ENCODE results near the gene ZNF335. TPM values are rescaled to one million over a fixed set of nuclear protein-coding genes. Genes with fewer than 3 reads are reported as not detected.

ZNF335 gene
- total and polyA plus RNA-seq, 2 of the 13 experiments (the other 11 are each of a cell fraction or from before 2014, with no cell fraction given), result 9.7 to 13.7 TPM

DNA sequence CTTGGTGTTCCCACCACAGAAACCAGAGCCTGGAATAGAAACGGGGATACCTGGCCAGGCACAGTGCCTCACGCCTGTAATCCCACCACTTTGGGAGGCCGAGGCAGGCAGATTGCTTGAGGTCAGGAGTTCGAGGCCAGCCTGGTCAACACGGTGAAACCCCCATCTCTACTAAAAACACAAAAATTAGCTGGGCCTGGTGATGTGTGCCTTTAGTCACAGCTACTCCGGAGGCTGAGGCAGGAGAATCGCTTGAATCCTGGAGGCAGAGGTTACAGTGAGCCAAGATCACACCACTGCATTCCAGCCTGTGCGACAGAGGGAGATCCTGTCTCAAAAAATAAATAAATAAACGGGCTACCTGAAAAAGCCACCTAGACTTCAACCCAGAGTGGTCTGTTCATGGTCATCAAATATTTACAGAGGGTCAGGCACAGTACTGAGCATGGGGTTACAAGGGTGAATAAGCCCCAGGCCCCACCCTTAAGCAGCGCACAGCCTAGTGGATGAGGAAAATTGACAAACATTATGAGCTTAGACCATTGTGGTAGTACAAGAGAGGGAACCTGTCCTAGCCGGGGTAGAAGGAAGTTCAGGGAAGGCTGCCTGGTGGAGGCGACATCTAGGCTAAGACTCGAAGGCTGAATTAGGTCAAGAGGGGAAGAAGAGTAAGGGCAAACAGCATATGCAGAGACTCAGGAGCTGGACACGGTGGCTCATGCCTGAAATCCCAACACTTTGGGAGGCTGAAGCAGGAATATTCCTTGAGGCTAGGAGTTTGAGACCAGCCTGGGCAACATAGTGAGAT lies 44.7 kb downstream of the ZNF335 start (continued):
- TF ChIP-seq MXI1 (IDR thresholded peaks at IDR 0.05; ENCODE audit: borderline replicate concordance, low read depth, low read length) (peak; percentile 72; the same call in 1 of the 3 replicates), ZNF761 (CRISPR knock-in tag; conservative IDR thresholded peaks at IDR 0.05) (no peak; the same call in 1 of the 2 replicates), ELF3 (CRISPR knock-in tag; IDR thresholded peaks at IDR 0.05) (peak; percentile 84), ZBTB20 (CRISPR knock-in tag; IDR thresholded peaks at IDR 0.05; ENCODE audit: borderline replicate concordance, low read depth) (peak; percentile 59), ZNF20 (CRISPR knock-in tag; IDR thresholded peaks at IDR 0.05) (no peak), ATM (IDR thresholded peaks at IDR 0.05; ENCODE audit: borderline replicate concordance) (no peak), SMAD9 (CRISPR knock-in tag; IDR thresholded peaks at IDR 0.05) (peak; percentile 35; the same call in 1 of the 2 replicates), PRMT3 (CRISPR knock-in tag; IDR thresholded peaks at IDR 0.05; ENCODE audit: borderline replicate concordance, low read depth) (no peak), ZKSCAN8 (CRISPR knock-in tag; IDR thresholded peaks at IDR 0.05; ENCODE audit: borderline replicate concordance) (peak; percentile 90), FOXJ3 (CRISPR knock-in tag; IDR thresholded peaks at IDR 0.05; ENCODE audit: borderline replicate concordance) (peak; percentile 87; the same call in 1 of the 2 replicates), ZNF225 (CRISPR knock-in tag; IDR thresholded peaks at IDR 0.05) (peak; percentile 80; the same call in 1 of the 2 replicates), MIXL1 (CRISPR knock-in tag; IDR thresholded peaks at IDR 0.05) (peak; percentile 95; the same call in 1 of the 2 replicates), FOXC1 (CRISPR knock-in tag; IDR thresholded peaks at IDR 0.05; ENCODE audit: borderline replicate concordance) (no peak), ZFP62 (CRISPR knock-in tag; IDR thresholded peaks at IDR 0.05) (no peak), SYNCRIP (IDR thresholded peaks at IDR 0.05; ENCODE audit: insufficient read depth, low read depth, low read length) (no peak), ZNF790 (CRISPR knock-in tag; IDR thresholded peaks at IDR 0.05; ENCODE audit: borderline replicate concordance) (peak; percentile 70; the same call in 1 of the 2 replicates), PRPF4 (IDR thresholded peaks at IDR 0.05; ENCODE audit: low read depth, low read length, poor library complexity, severe bottlenecking) (no peak), AKAP8 (CRISPR knock-in tag; IDR thresholded peaks at IDR 0.05) (peak; percentile 93), ZNF567 (CRISPR knock-in tag; IDR thresholded peaks at IDR 0.05; ENCODE audit: borderline replicate concordance) (no peak), SIX1 (CRISPR knock-in tag; IDR thresholded peaks at IDR 0.05; ENCODE audit: borderline replicate concordance) (peak; percentile 72; the same call in 1 of the 2 replicates), PAX8 (CRISPR knock-in tag; IDR thresholded peaks at IDR 0.05; ENCODE audit: borderline replicate concordance) (no peak)
- TF ChIP-seq, protein P1, sequence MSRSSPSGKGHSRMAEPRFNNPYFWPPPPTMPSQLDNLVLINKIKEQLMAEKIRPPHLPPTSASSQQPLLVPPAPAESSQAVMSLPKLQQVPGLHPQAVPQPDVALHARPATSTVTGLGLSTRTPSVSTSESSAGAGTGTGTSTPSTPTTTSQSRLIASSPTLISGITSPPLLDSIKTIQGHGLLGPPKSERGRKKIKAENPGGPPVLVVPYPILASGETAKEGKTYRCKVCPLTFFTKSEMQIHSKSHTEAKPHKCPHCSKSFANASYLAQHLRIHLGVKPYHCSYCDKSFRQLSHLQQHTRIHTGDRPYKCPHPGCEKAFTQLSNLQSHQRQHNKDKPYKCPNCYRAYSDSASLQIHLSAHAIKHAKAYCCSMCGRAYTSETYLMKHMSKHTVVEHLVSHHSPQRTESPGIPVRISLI (CRISPR knock-in tag; IDR thresholded peaks at IDR 0.05; ENCODE audit: borderline replicate concordance), result peak; percentile 58; the same call in 1 of the 2 replicates
- TF ChIP-seq, protein P2, sequence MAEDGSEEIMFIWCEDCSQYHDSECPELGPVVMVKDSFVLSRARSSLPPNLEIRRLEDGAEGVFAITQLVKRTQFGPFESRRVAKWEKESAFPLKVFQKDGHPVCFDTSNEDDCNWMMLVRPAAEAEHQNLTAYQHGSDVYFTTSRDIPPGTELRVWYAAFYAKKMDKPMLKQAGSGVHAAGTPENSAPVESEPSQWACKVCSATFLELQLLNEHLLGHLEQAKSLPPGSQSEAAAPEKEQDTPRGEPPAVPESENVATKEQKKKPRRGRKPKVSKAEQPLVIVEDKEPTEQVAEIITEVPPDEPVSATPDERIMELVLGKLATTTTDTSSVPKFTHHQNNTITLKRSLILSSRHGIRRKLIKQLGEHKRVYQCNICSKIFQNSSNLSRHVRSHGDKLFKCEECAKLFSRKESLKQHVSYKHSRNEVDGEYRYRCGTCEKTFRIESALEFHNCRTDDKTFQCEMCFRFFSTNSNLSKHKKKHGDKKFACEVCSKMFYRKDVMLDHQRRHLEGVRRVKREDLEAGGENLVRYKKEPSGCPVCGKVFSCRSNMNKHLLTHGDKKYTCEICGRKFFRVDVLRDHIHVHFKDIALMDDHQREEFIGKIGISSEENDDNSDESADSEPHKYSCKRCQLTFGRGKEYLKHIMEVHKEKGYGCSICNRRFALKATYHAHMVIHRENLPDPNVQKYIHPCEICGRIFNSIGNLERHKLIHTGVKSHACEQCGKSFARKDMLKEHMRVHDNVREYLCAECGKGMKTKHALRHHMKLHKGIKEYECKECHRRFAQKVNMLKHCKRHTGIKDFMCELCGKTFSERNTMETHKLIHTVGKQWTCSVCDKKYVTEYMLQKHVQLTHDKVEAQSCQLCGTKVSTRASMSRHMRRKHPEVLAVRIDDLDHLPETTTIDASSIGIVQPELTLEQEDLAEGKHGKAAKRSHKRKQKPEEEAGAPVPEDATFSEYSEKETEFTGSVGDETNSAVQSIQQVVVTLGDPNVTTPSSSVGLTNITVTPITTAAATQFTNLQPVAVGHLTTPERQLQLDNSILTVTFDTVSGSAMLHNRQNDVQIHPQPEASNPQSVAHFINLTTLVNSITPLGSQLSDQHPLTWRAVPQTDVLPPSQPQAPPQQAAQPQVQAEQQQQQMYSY (CRISPR knock-in tag; IDR thresholded peaks at IDR 0.05), result no peak
- TF ChIP-seq, protein P3, sequence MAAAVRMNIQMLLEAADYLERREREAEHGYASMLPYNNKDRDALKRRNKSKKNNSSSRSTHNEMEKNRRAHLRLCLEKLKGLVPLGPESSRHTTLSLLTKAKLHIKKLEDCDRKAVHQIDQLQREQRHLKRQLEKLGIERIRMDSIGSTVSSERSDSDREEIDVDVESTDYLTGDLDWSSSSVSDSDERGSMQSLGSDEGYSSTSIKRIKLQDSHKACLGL (CRISPR knock-in tag; IDR thresholded peaks at IDR 0.05), result no peak

Data from HepG2 (cell line).